WTC11 (cell line): ENCODE results near the gene VSTM2L.

Experiments
- NR1H2 ChIP-seq: sonication (generic); formaldehyde crosslinking; IDR thresholded peaks from 2 replicates; pipeline ENCODE4 v1.9.0; 2021; ENCODE audit warnings: mild to moderate bottlenecking, moderate library complexity, missing genetic modification reagents
- SP1 ChIP-seq: sonication (generic); formaldehyde crosslinking; conservative IDR thresholded peaks from 2 replicates; pipeline ENCODE4 v1.8.1; 2022; ENCODE audit warnings: missing genetic modification reagents
- TF ChIP-seq, protein P1 (sequence below): sonication (generic); formaldehyde crosslinking; IDR thresholded peaks from 2 replicates; pipeline ENCODE4 v1.8.0; 2022; ENCODE audit warnings: mild to moderate bottlenecking, missing genetic modification reagents

DNA sequence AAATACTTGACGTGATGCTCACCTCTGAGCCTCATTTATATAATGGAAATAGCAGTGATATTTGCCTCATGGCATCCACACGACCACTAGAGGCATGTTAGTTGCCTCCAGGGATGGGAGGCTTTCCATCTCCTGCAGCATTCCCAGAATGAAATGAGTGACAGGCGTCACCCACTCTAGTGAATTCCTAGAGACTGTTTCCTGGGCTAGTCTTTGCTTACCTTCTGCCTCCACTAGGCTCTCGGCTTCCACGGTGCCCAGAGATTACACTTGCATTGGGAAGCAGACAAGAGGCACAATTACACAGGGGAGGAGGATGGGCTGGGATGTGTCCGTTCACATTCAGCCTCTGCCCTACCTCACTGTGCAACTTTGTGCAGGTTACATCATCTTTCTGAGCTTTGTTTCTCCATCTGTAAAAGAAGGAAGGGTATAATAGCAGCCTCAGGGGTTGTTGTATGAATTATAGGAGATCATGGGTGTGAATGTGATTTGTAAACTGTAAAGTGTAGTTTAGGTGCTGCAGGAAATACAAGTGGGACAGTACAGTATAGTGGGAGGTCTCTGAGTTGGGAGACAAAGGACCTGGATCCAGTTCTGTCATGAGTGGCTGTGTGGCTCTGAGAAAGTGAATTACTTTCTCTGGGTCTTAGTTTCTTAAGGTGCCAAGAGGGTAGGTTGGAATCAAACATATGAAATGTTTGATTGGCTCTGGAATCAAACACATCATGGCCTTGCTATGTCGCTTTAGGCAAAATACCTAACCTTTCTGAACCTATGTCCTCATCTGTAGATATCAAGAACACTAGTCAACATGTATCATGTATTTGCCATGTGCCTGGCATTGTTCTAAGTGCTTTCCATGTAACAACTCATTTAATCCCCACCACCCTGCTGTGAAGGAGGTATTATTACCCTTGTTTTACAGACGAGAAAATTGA lies 3.6 kb upstream of the VSTM2L start:
- TF ChIP-seq NR1H2 (CRISPR knock-in tag) (no peak), SP1 (CRISPR knock-in tag) (no peak)
- TF ChIP-seq, protein P1, sequence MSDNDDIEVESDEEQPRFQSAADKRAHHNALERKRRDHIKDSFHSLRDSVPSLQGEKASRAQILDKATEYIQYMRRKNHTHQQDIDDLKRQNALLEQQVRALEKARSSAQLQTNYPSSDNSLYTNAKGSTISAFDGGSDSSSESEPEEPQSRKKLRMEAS: no peak
